ENCODE results near the gene GPN2. TPM values are rescaled to one million over a fixed set of nuclear protein-coding genes. Genes with fewer than 3 reads are reported as not detected.
A peak's percentile ranks its signal among the peaks of the same experiment; 100 is the strongest.

GPN2 gene
- total and polyA plus RNA-seq, 9 of the 15 experiments (the other 6 are each of a cell fraction or from before 2014, with no cell fraction given), result 9.9 to 58.8 (median 20.4) TPM

DNA sequence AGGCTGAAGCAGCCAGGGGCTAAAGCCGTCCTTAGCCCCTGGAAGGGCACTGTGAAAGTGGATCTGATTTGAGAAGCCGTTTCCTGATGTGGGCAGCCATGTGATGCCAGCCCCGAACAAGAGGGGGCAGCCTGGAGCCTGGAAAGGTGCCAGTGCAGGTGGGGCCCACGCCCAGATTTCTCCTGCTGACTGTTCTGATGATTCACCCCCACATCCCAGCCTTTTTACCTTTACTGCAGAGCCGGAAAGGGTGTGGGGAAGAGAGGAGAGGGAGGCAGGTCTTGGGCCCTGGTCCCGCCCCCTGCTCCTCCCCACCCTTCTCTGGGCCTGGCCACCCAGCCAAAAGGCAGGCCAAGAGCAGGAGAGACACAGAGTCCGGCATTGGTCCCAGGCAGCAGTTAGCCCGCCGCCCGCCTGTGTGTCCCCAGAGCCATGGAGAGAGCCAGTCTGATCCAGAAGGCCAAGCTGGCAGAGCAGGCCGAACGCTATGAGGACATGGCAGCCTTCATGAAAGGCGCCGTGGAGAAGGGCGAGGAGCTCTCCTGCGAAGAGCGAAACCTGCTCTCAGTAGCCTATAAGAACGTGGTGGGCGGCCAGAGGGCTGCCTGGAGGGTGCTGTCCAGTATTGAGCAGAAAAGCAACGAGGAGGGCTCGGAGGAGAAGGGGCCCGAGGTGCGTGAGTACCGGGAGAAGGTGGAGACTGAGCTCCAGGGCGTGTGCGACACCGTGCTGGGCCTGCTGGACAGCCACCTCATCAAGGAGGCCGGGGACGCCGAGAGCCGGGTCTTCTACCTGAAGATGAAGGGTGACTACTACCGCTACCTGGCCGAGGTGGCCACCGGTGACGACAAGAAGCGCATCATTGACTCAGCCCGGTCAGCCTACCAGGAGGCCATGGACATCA is 27.1 kb downstream of the GPN2 start, which contains the start of gene SFN (continued):
- peak; percentile 35; the same call in 1 of the 2 replicates for TF ChIP-seq SMC3 (conservative IDR thresholded peaks at IDR 0.05; ENCODE audit: insufficient read depth, low read depth, low read length)
- TF ChIP-seq, protein P1, sequence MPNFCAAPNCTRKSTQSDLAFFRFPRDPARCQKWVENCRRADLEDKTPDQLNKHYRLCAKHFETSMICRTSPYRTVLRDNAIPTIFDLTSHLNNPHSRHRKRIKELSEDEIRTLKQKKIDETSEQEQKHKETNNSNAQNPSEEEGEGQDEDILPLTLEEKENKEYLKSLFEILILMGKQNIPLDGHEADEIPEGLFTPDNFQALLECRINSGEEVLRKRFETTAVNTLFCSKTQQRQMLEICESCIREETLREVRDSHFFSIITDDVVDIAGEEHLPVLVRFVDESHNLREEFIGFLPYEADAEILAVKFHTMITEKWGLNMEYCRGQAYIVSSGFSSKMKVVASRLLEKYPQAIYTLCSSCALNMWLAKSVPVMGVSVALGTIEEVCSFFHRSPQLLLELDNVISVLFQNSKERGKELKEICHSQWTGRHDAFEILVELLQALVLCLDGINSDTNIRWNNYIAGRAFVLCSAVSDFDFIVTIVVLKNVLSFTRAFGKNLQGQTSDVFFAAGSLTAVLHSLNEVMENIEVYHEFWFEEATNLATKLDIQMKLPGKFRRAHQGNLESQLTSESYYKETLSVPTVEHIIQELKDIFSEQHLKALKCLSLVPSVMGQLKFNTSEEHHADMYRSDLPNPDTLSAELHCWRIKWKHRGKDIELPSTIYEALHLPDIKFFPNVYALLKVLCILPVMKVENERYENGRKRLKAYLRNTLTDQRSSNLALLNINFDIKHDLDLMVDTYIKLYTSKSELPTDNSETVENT (CRISPR knock-in tag; IDR thresholded peaks at IDR 0.05), result no peak
- TF ChIP-seq CSDE1 (IDR thresholded peaks at IDR 0.05), result no peak
- TF ChIP-seq, protein P2, sequence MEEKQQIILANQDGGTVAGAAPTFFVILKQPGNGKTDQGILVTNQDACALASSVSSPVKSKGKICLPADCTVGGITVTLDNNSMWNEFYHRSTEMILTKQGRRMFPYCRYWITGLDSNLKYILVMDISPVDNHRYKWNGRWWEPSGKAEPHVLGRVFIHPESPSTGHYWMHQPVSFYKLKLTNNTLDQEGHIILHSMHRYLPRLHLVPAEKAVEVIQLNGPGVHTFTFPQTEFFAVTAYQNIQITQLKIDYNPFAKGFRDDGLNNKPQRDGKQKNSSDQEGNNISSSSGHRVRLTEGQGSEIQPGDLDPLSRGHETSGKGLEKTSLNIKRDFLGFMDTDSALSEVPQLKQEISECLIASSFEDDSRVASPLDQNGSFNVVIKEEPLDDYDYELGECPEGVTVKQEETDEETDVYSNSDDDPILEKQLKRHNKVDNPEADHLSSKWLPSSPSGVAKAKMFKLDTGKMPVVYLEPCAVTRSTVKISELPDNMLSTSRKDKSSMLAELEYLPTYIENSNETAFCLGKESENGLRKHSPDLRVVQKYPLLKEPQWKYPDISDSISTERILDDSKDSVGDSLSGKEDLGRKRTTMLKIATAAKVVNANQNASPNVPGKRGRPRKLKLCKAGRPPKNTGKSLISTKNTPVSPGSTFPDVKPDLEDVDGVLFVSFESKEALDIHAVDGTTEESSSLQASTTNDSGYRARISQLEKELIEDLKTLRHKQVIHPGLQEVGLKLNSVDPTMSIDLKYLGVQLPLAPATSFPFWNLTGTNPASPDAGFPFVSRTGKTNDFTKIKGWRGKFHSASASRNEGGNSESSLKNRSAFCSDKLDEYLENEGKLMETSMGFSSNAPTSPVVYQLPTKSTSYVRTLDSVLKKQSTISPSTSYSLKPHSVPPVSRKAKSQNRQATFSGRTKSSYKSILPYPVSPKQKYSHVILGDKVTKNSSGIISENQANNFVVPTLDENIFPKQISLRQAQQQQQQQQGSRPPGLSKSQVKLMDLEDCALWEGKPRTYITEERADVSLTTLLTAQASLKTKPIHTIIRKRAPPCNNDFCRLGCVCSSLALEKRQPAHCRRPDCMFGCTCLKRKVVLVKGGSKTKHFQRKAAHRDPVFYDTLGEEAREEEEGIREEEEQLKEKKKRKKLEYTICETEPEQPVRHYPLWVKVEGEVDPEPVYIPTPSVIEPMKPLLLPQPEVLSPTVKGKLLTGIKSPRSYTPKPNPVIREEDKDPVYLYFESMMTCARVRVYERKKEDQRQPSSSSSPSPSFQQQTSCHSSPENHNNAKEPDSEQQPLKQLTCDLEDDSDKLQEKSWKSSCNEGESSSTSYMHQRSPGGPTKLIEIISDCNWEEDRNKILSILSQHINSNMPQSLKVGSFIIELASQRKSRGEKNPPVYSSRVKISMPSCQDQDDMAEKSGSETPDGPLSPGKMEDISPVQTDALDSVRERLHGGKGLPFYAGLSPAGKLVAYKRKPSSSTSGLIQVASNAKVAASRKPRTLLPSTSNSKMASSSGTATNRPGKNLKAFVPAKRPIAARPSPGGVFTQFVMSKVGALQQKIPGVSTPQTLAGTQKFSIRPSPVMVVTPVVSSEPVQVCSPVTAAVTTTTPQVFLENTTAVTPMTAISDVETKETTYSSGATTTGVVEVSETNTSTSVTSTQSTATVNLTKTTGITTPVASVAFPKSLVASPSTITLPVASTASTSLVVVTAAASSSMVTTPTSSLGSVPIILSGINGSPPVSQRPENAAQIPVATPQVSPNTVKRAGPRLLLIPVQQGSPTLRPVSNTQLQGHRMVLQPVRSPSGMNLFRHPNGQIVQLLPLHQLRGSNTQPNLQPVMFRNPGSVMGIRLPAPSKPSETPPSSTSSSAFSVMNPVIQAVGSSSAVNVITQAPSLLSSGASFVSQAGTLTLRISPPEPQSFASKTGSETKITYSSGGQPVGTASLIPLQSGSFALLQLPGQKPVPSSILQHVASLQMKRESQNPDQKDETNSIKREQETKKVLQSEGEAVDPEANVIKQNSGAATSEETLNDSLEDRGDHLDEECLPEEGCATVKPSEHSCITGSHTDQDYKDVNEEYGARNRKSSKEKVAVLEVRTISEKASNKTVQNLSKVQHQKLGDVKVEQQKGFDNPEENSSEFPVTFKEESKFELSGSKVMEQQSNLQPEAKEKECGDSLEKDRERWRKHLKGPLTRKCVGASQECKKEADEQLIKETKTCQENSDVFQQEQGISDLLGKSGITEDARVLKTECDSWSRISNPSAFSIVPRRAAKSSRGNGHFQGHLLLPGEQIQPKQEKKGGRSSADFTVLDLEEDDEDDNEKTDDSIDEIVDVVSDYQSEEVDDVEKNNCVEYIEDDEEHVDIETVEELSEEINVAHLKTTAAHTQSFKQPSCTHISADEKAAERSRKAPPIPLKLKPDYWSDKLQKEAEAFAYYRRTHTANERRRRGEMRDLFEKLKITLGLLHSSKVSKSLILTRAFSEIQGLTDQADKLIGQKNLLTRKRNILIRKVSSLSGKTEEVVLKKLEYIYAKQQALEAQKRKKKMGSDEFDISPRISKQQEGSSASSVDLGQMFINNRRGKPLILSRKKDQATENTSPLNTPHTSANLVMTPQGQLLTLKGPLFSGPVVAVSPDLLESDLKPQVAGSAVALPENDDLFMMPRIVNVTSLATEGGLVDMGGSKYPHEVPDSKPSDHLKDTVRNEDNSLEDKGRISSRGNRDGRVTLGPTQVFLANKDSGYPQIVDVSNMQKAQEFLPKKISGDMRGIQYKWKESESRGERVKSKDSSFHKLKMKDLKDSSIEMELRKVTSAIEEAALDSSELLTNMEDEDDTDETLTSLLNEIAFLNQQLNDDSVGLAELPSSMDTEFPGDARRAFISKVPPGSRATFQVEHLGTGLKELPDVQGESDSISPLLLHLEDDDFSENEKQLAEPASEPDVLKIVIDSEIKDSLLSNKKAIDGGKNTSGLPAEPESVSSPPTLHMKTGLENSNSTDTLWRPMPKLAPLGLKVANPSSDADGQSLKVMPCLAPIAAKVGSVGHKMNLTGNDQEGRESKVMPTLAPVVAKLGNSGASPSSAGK (IDR thresholded peaks at IDR 0.05), result no peak
- TF ChIP-seq GATAD2A (IDR thresholded peaks at IDR 0.05), result no peak
- peak; percentile 70; the same call in 1 of the 2 replicates for TF ChIP-seq MYNN (IDR thresholded peaks at IDR 0.05)
- TF ChIP-seq MYNN (CRISPR knock-in tag; IDR thresholded peaks at IDR 0.05), result no peak
- no peak for TF ChIP-seq PHB (CRISPR knock-in tag; IDR thresholded peaks at IDR 0.05)
- TF ChIP-seq HDGF (IDR thresholded peaks at IDR 0.05), result no peak
- no peak for TF ChIP-seq ARID2 (IDR thresholded peaks at IDR 0.05)
- TF ChIP-seq CREM (IDR thresholded peaks at IDR 0.05; ENCODE audit: low read depth), result peak; percentile 53
- no peak for TF ChIP-seq ETV5 (CRISPR knock-in tag; IDR thresholded peaks at IDR 0.05; ENCODE audit: low read depth)
- no peak for TF ChIP-seq FOXJ2 (tag; IDR thresholded peaks at IDR 0.05)
- TF ChIP-seq, protein P3, sequence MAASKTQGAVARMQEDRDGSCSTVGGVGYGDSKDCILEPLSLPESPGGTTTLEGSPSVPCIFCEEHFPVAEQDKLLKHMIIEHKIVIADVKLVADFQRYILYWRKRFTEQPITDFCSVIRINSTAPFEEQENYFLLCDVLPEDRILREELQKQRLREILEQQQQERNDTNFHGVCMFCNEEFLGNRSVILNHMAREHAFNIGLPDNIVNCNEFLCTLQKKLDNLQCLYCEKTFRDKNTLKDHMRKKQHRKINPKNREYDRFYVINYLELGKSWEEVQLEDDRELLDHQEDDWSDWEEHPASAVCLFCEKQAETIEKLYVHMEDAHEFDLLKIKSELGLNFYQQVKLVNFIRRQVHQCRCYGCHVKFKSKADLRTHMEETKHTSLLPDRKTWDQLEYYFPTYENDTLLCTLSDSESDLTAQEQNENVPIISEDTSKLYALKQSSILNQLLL (CRISPR knock-in tag; IDR thresholded peaks at IDR 0.05; ENCODE audit: borderline replicate concordance), result no peak

All from K562 (cell line).